WERI-Rb-1 (cell line): ENCODE results near the gene LMF2.
"Not testable (repeated sequence)": the region's sequence is repeated elsewhere in the genome, so short reads cannot be mapped to it uniquely, and the experiment has no call there.

Source experiments
- DNase-seq: peaks from one replicate; pipeline ENCODE4 v3.0.0-alpha.2; 2020
- H3K27ac ChIP-seq: fragments of 250-450 bp; sonication (Bioruptor Pico); 2 replicates; pipeline ENCODE4 v1.5.1; 2020; ENCODE audit warnings: mild to moderate bottlenecking, moderate library complexity
- H3K27me3 ChIP-seq: fragments of 250-450 bp; sonication (Bioruptor Pico); 2 replicates; pipeline ENCODE4 v1.5.1; 2021; ENCODE audit warnings: mild to moderate bottlenecking, low read depth, moderate library complexity; ENCODE audit not compliant: insufficient read depth, severe bottlenecking
- H3K36me3 ChIP-seq: fragments of 250-450 bp; sonication (Bioruptor Pico); 2 replicates; pipeline ENCODE4 v1.5.1; 2020; ENCODE audit warnings: mild to moderate bottlenecking, moderate library complexity
- H3K4me3 ChIP-seq: 2 replicates; pipeline ENCODE4 v1.5.1; 2011; ENCODE audit warnings: low read depth, mild to moderate bottlenecking, control low read depth, low read length
- H3K9me3 ChIP-seq: fragments of 250-450 bp; sonication (Bioruptor Pico); 2 replicates; pipeline ENCODE4 v1.5.1; 2021; ENCODE audit warnings: mild to moderate bottlenecking, moderate library complexity; ENCODE audit not compliant: severe bottlenecking
- CTCF ChIP-seq: IDR thresholded peaks from 2 replicates; pipeline ENCODE4 v1.5.1; 2011; ENCODE audit warnings: low read depth, mild to moderate bottlenecking, control low read depth, inconsistent platforms, low read length

Gene LMF2

GRCh38 chr22:50537765-50538164 is 30.3 kb upstream of the LMF2 start:
- no peak overlapping the region for H3K4me3 ChIP-seq
- no peak overlapping the region for H3K27ac ChIP-seq
- no peaks in the 10 kb centered on the region for H3K9me3 ChIP-seq
- no peak for DNase-seq
- H3K36me3 ChIP-seq, result no peaks in the 10 kb centered on the region
- no peak for TF ChIP-seq CTCF
- H3K27me3 ChIP-seq, result no peaks in the 10 kb centered on the region

GRCh38 chr22:50536226-50536625 is 28.7 kb upstream of the LMF2 start:
- H3K27me3 ChIP-seq, result no peaks in the 10 kb centered on the region
- no peak for TF ChIP-seq CTCF
- no peaks in the 10 kb centered on the region for H3K36me3 ChIP-seq
- H3K27ac ChIP-seq, result no peak overlapping the region
- DNase-seq, result no peak
- peaks cover 2% of the 10 kb centered on the region for H3K9me3 ChIP-seq
- H3K4me3 ChIP-seq, result no peak overlapping the region

- H3K9me3 ChIP-seq, result peaks cover 11% of the 10 kb centered on the region
- no peak for TF ChIP-seq CTCF
- no peaks in the 10 kb centered on the region for H3K36me3 ChIP-seq
- DNase-seq, result no peak
- no peaks in the 10 kb centered on the region for H3K27me3 ChIP-seq
- H3K27ac ChIP-seq, result no peak overlapping the region
- no peak overlapping the region for H3K4me3 ChIP-seq
Observed at GRCh38 chr22:50535113-50535512, 27.6 kb upstream of the LMF2 start.

GRCh38 chr22:50533856-50534711 is 26.6 kb upstream of the LMF2 start:
- not testable (repeated sequence) for H3K4me3 ChIP-seq, H3K36me3 ChIP-seq, DNase-seq, H3K27ac ChIP-seq, H3K27me3 ChIP-seq
- peaks cover 11% of the 10 kb centered on the region for H3K9me3 ChIP-seq

- peak overlapping the region; percentile 71 for H3K4me3 ChIP-seq
- H3K27me3 ChIP-seq, result no peaks in the 10 kb centered on the region
- H3K27ac ChIP-seq, result no peak overlapping the region
- no peak for DNase-seq
- H3K9me3 ChIP-seq, result peaks cover 11% of the 10 kb centered on the region
- TF ChIP-seq CTCF, result no peak
- no peaks in the 10 kb centered on the region for H3K36me3 ChIP-seq
Observed at GRCh38 chr22:50532824-50533796, 25.6 kb upstream of the LMF2 start.
